Measurements from ENCODE around the gene BSPH1. TPM values are rescaled to one million over a fixed set of nuclear protein-coding genes. Genes with fewer than 3 reads are reported as not detected.
"Not testable (repeated sequence)": the region's sequence is repeated elsewhere in the genome, so short reads cannot be mapped to it uniquely, and the experiment has no call there.

Gene BSPH1
- not detected for total RNA-seq (ENCODE audit: insufficient read depth, low replicate concordance)

- DNase-seq (ENCODE audit: low spot score): no peak
Measured at GRCh38 chr19:47992070-47992469, at the start of gene BSPH1. Gene BSPH1, minus strand, starts transcription at chr19:47992170. Its CDS starts 89 bp downstream, at chr19:47992081.

- DNase-seq (ENCODE audit: low spot score): no peak
Measured at GRCh38 chr19:48036765-48037164, 44.8 kb upstream of the BSPH1 start.

- no peak for DNase-seq (ENCODE audit: low spot score)
Measured at GRCh38 chr19:48033604-48034003, 41.6 kb upstream of the BSPH1 start.

- DNase-seq (ENCODE audit: low spot score): no peak
Measured at GRCh38 chr19:48030073-48030472, 38.1 kb upstream of the BSPH1 start.

GRCh38 chr19:48029431-48029830 lies 37.5 kb upstream of the BSPH1 start:
- DNase-seq (ENCODE audit: low spot score): no peak

- DNase-seq (ENCODE audit: low spot score): no peak
Measured at GRCh38 chr19:48025480-48025879, 33.5 kb upstream of the BSPH1 start.

- no peak for DNase-seq (ENCODE audit: low spot score)
Measured at GRCh38 chr19:48023518-48023917, 31.5 kb upstream of the BSPH1 start.

GRCh38 chr19:48023011-48023410 lies 31.0 kb upstream of the BSPH1 start:
- DNase-seq (ENCODE audit: low spot score): no peak

GRCh38 chr19:48020686-48021085 lies 28.7 kb upstream of the BSPH1 start:
- no peak for DNase-seq (ENCODE audit: low spot score)

- DNase-seq (ENCODE audit: low spot score): no peak
Measured at GRCh38 chr19:48010932-48011758, 19.2 kb upstream of the BSPH1 start.

GRCh38 chr19:48006762-48007161 lies 14.8 kb upstream of the BSPH1 start:
- DNase-seq (ENCODE audit: low spot score): no peak

GRCh38 chr19:48004236-48004635 lies 12.3 kb upstream of the BSPH1 start:
- no peak for DNase-seq (ENCODE audit: low spot score)

- no peak for DNase-seq (ENCODE audit: low spot score)
Measured at GRCh38 chr19:48000846-48001245, 8.9 kb upstream of the BSPH1 start.

- DNase-seq (ENCODE audit: low spot score): no peak
Measured at GRCh38 chr19:47998800-47999199, 6.8 kb upstream of the BSPH1 start.

GRCh38 chr19:47996230-47996727 lies 4.3 kb upstream of the BSPH1 start:
- DNase-seq (ENCODE audit: low spot score): no peak

GRCh38 chr19:47994209-47994802 lies 2.3 kb upstream of the BSPH1 start, which contains the start of gene ELSPBP1:
Gene ELSPBP1, plus strand, starts transcription at chr19:47994632. Its CDS starts 14,036 bp downstream, at chr19:48008668.
- peak; percentile 15 for DNase-seq (ENCODE audit: low spot score)

- no peak for DNase-seq (ENCODE audit: low spot score)
Measured at GRCh38 chr19:47991191-47991808, 670 bp downstream of the BSPH1 start.

- DNase-seq (ENCODE audit: low spot score): no peak
Measured at GRCh38 chr19:47973529-47973928, 18.4 kb downstream of the BSPH1 start.

GRCh38 chr19:47955936-47956335 lies 36.0 kb downstream of the BSPH1 start:
- not testable (repeated sequence) for DNase-seq (ENCODE audit: low spot score)

GRCh38 chr19:47952132-47952531 lies 39.8 kb downstream of the BSPH1 start:
- DNase-seq (ENCODE audit: low spot score): not testable (repeated sequence)

- DNase-seq (ENCODE audit: low spot score): not testable (repeated sequence)
Measured at GRCh38 chr19:47949852-47950521, 42.0 kb downstream of the BSPH1 start.

GRCh38 chr19:47928581-47928980 lies 63.4 kb downstream of the BSPH1 start:
- DNase-seq (ENCODE audit: low spot score): not testable (repeated sequence)

Data from umbilical cord (tissue), 2 donors.